Kidney (tissue), 14 donors: ENCODE data around the gene NSFL1C. TPM values are rescaled to one million over a fixed set of nuclear protein-coding genes. Genes with fewer than 3 reads are reported as not detected.

Experiments used
- DNase-seq, 5 donors: peaks; one replicate each; pipeline ENCODE4 v3.0.0-alpha.2; 2013 to 2020
- FAIRE-seq: peaks from 2 replicates; lab custom pipeline; 2012; peaks lifted over from hg19 to GRCh38; lab: Jason Lieb, UNC
- H3K27ac ChIP-seq, 2 donors: one replicate each; pipeline ENCODE4 v1.7.0; 2013; ENCODE audit warnings: low read depth in 2 of 2, low read length in 2 of 2, inconsistent platforms in 1 of 2
- H3K27me3 ChIP-seq: one replicate; pipeline ENCODE4 v1.7.1; 2013; ENCODE audit warnings: low read length, inconsistent platforms; ENCODE audit not compliant: control insufficient read depth, insufficient read depth
- H3K36me3 ChIP-seq, 3 donors: one replicate each; pipeline versions ENCODE4 v1.7.0 to v1.7.1; 2013; ENCODE audit warnings: low read length in 3 of 3, control low read depth in 1 of 3, inconsistent platforms in 1 of 3; ENCODE audit not compliant: insufficient read depth in 3 of 3, control insufficient read depth in 2 of 3
- H3K4me1 ChIP-seq, 3 donors: one replicate each; pipeline versions ENCODE4 v1.7.0 to v1.7.1; 2013; ENCODE audit warnings: low read length in 3 of 3, inconsistent platforms in 1 of 3, low read depth in 1 of 3; ENCODE audit not compliant: control insufficient read depth in 2 of 3, insufficient read depth in 2 of 3
- H3K4me3 ChIP-seq, 3 donors: one replicate each; pipeline versions ENCODE4 v1.7.0 to v1.8.1; 2013; ENCODE audit warnings: low read length in 3 of 3, control low read depth in 1 of 3, inconsistent platforms in 1 of 3
- H3K9ac ChIP-seq, 3 donors: one replicate each; pipeline versions ENCODE4 v1.7.0 to v1.7.1; 2013; ENCODE audit warnings: low read length in 3 of 3, control low read depth in 1 of 3, inconsistent platforms in 1 of 3
- H3K9me3 ChIP-seq, 3 donors: one replicate each; pipeline versions ENCODE4 v1.7.0 to v1.7.1; 2013; ENCODE audit warnings: low read length in 3 of 3, control low read depth in 1 of 3, inconsistent platforms in 1 of 3; ENCODE audit not compliant: control insufficient read depth in 2 of 3, insufficient read depth in 1 of 3
- intact Hi-C: fragments of 100-400 bp; cut with DNase I; formaldehyde crosslinking; loops from one replicate; pipeline ENCODE4 v1.11.1; 2022
- polyA plus RNA-seq: library from polyadenylated mRNA; stranded (reverse); fragments of 350-450 nt; fragmentation: Illumina TruSeq; extraction: RNeasy Lipid Tissue Mini Kit (QIAGEN cat#74804); gene quantifications from one replicate; pipeline ENCODE4 v1.2.3, GENCODE V29; 2014; ENCODE audit warnings: low read depth, low replicate concordance; ENCODE audit not compliant: insufficient read depth
- total RNA-seq: library from RNA; stranded (reverse); fragmentation: NEBNext Ultra II Directional; extraction: Animal tissue kit (Norgen Biotek cat#: 25700); gene quantifications from one replicate; pipeline ENCODE4 v1.2.1, GENCODE V29; 2021
- TF ChIP-seq, protein P1 (sequence below): IDR thresholded peaks from 3 replicates; pipeline ENCODE4 v1.5.1; 2012; ENCODE audit warnings: mild to moderate bottlenecking, moderate library complexity, borderline replicate concordance; ENCODE audit not compliant: insufficient read depth; ENCODE audit errors: extremely low read depth
- donor health status: control.
- donor health status: control.
- donor health status: control.
- donor health status: control.
- donor health status: control.
- donor health status: DM: yes; HTN: yes; CAD: no.
- donor health status: Normal renal cell carcinoma (clear cell type).

The NSFL1C gene
- total and polyA plus RNA-seq, 2 donors from 2014 or later: 76.1 to 78.2 TPM

DNA sequence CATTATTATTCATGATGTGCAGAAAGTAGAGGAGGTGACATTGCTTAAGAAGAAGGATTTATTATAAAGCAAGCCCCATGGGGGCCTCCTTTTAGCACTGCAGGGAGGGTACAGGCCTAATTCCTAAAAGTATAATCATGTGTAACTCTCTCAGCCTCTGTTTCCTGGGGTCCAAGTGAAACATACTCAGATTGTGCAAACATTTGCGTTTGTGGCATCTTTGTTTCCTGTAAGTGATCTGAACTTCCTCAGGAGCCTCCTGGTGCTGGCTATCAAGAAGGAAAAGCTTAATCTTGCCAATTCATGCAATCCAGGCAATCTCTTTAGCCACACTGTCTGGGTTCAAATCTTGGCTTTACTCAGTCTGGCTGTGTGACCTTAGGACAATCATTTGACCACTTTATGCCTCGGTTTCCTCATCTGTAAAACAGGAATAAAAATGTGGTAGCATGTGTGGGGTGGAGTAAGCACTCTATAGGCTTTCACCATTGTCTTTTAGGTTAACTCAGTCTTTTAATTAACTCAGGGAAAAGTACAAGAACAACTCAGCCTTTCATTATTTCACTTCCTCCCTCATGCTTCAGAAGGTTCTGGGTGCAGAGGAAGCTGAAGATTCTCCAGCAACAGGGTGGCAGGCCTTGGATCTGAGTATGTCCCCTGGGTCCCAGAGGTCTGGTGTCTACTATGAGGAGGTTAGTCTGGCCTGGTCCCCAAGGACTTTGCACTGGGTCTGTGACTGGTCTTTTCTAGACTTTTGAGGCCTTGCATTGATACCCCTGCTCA lies 25.4 kb upstream of the NSFL1C start:
- H3K36me3 ChIP-seq: no peaks in the 10 kb centered on the region
- H3K4me1 ChIP-seq: no peaks in the 10 kb centered on the region
- DNase-seq (no peak), FAIRE-seq (no peak)
- no peaks in the 10 kb centered on the region for H3K27me3 ChIP-seq
- H3K9ac ChIP-seq: no peak overlapping the region
- intact Hi-C loops: no loop called here
- no peak overlapping the region for H3K4me3 ChIP-seq
- H3K27ac ChIP-seq: peak overlapping the region in 1 of 2 donors; percentile 60
- TF ChIP-seq, protein P1, sequence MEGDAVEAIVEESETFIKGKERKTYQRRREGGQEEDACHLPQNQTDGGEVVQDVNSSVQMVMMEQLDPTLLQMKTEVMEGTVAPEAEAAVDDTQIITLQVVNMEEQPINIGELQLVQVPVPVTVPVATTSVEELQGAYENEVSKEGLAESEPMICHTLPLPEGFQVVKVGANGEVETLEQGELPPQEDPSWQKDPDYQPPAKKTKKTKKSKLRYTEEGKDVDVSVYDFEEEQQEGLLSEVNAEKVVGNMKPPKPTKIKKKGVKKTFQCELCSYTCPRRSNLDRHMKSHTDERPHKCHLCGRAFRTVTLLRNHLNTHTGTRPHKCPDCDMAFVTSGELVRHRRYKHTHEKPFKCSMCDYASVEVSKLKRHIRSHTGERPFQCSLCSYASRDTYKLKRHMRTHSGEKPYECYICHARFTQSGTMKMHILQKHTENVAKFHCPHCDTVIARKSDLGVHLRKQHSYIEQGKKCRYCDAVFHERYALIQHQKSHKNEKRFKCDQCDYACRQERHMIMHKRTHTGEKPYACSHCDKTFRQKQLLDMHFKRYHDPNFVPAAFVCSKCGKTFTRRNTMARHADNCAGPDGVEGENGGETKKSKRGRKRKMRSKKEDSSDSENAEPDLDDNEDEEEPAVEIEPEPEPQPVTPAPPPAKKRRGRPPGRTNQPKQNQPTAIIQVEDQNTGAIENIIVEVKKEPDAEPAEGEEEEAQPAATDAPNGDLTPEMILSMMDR: no peak
- no peaks in the 10 kb centered on the region for H3K9me3 ChIP-seq

DNA sequence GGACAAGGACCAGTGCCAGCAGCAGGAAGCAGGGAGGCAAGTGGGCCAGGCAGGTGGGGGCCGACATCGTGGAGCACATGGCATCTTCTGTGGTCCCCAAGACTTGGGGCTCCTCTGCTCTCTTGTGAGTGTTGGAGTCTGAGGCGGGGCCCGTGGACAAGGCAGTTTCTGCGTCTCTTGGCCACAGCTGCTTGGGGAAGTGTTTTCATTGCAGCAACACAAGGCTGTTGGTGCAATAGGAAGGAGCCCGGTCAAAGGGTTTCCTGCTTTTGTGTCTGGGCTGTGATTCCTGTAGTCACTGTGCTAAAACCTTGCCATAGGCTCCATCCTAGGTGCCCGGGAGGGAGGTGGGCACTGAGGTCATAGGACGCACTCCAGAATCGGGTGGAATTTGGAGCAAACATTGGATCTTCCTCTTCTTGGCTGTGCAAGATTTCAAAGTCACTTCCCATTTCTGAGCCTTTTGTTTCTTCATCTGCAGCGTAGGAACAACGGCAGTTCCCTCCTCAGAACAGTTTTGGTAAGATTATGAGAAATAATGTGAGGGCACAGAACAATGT lies 24.7 kb upstream of the NSFL1C start, which contains the start of gene SIRPB2:
SIRPB2 (minus strand) TSS at position 140 of the 560 bp plus-strand sequence; CDS start at position 79, 61 bp downstream.
- Histone ChIP-seq H3K27ac (peak within 1 kb of the TSS; percentile 35 to 70), H3K4me3 (no peak within 1 kb of the TSS), H3K9ac (no peak within 1 kb of the TSS), H3K9me3 (no peaks in the 10 kb centered on the region), H3K36me3 (no peaks in the 10 kb centered on the region), H3K27me3 (no peaks in the 10 kb centered on the region), H3K4me1 (no peaks in the 10 kb centered on the region)
- FAIRE-seq (no peak), DNase-seq (no peak)
- intact Hi-C loops: no loop called here
- TF ChIP-seq, protein P1: no peak

DNA sequence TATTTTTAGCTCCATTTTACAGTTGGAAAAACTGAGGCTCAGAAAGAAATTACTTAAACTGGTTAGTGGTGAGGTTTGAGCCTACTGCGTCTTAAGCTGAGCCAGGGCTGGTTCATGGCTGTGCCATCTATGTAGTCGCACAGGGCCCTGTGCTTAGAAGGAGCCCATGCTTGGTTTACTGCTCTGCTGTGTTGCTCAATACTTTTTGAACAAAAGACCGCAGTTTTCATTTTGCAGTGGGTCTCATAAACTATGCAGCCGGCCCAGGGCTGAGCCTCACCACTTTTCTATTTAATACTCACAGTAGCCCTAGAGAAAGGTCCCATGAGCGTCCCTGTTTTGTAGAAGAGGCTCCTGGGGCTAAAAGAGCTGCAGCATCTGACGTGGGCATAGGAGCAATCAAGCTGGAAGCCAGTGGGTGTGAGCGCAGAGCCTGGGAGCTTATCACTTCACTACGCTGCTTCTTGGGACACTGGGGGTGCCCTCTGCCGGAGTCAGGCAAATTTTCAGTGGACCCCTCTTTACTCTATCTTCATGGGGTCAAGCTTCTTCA lies 24.1 kb upstream of the NSFL1C start:
- Histone ChIP-seq H3K27ac (peak overlapping the region; percentile 35 to 70), H3K36me3 (no peaks in the 10 kb centered on the region), H3K4me1 (no peaks in the 10 kb centered on the region), H3K27me3 (no peaks in the 10 kb centered on the region), H3K4me3 (no peak overlapping the region), H3K9ac (no peak overlapping the region), H3K9me3 (no peaks in the 10 kb centered on the region)
- no peak for DNase-seq
- intact Hi-C loops: no loop called here
- FAIRE-seq: no peak
- TF ChIP-seq, protein P1: no peak
